GM18498 (cell line): ENCODE measurements around the gene IL23R.

Source experiments
- ATAC-seq: cut with Tn5 transposase; IDR thresholded peaks from one replicate; pipeline ENCODE4 v1.9.1; 2021; ENCODE audit warnings: mild to moderate bottlenecking, moderate library complexity; ENCODE audit not compliant: unreplicated experiment

Gene IL23R

DNA sequence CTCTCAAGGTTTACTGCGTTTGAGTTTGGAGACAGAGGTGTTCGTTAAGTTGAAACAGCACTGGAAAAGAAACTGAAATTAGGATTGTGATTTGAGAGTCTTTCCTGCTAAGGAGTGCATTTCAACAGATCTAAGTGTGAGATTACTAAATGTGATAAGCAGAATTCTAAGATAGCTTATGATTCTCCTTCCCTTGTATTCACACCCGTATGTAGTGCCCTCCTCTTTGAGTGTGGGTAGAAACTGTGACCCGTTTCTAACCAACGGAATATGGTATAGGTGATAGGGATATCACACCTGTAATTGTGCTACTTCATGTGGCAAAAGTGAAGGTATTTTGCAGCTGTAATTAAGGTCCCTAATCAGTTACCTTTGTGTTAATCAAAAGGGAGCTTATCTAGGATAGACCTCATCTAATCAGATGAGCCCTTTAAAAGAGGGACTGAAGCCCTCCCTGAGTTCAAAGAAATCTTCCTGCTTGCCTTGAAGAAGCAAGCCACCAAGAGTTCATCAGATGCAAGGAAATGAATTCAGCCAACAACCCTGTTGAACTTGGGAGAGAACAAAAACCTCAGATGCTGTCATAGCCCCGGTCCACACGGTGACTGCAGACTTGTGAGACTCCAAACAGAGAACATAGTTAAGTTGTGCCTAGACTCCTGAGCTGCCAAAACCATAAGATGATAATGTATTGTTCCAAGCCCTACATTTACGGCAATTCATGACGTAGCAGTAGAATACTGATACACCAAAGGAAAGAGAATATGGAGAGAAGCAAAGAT lies 128.8 kb downstream of the IL23R start:
- no peak for ATAC-seq

DNA sequence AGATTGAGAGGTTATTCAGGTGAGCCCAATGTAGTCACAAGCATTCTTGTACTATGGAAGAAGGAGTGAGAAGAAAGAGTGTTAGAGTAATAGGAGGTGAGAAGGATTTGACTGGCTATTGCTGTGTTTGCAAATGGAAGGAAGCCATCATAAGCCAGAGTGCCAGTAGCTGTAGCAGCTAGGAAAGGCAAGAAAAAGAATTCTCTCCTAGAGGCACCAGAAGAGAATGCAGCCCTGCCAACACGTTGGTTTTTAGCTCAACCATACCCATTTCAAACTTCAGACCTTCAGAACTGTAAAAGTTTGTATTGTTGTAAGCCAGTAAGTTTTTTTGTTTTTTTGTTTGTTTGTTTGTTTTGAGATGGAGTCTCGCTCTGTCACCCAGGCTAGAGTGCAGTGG lies 132.5 kb downstream of the IL23R start:
- ATAC-seq: no peak

DNA sequence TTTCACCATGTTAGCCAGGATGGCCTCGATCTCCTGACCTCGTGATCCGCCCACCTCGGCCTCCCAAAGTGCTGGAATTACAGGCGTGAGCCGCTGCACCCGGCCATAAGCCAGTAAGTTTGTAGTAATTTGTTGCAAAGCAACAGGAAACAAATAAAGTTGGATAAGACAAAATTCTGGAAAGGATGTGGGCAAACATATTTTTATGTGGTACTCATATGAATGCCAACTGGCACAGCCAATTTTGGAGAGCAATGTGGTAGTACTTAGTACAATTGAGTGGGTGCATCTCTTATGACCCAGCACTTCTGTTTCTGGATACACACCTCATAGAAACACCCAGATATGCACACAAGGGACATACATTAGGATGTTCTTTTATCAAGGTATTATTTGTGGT lies 133.0 kb downstream of the IL23R start:
- ATAC-seq: no peak

DNA sequence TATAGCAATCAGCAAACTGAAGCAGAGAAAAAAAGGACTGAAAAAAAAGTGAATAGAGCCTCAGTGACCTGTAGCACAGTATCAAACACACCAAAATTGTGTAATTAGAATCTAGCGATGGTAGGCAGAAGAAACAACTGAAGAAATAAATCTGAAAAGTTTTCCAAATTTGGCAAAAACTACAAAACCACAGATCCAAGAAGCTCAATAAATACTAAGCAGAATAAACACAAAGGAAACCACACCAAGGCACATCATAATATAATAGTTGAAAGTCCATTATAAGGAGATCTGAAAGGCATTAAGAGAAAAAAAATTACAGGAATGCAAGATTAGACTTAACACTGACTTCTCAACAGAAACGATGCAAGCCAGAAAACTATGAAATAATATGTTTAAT lies 134.3 kb downstream of the IL23R start:
- no peak for ATAC-seq

DNA sequence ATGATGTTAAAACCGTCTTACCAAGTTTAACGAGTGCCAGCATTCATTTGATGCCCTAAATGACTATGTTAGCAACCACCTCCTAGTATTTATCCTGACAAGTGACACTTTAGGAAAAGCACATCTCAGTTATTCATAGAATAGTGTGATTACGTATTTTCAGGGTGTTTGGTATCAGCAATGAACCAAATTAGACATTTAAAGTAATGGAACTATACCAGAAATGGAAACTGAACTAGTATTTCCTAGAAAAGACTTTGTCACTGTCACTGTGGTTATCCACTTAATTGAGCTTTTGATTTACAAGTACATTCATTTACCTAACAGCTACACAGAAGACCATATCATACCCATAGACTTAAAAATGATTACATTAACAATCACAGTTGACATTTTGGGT lies 137.8 kb downstream of the IL23R start:
- ATAC-seq: no peak

DNA sequence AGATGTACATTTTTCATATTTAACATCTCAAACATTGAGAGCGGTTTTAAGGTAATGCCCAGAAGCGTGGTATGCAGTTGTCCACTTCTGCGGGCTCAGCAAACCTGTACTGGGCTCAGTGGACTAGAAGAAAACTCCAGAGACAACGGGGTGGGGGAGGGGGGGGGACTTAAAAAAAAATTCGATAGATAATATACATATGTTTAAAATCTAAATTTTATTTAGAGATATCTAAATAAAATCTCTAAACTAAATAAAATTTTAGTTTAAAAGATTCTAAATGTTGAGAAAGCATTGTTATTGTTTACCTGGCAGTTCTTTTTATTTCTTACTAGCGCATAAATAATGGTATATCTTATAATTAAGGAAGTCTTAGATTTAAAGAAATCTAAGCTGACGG lies 140.3 kb downstream of the IL23R start:
- no peak for ATAC-seq

DNA sequence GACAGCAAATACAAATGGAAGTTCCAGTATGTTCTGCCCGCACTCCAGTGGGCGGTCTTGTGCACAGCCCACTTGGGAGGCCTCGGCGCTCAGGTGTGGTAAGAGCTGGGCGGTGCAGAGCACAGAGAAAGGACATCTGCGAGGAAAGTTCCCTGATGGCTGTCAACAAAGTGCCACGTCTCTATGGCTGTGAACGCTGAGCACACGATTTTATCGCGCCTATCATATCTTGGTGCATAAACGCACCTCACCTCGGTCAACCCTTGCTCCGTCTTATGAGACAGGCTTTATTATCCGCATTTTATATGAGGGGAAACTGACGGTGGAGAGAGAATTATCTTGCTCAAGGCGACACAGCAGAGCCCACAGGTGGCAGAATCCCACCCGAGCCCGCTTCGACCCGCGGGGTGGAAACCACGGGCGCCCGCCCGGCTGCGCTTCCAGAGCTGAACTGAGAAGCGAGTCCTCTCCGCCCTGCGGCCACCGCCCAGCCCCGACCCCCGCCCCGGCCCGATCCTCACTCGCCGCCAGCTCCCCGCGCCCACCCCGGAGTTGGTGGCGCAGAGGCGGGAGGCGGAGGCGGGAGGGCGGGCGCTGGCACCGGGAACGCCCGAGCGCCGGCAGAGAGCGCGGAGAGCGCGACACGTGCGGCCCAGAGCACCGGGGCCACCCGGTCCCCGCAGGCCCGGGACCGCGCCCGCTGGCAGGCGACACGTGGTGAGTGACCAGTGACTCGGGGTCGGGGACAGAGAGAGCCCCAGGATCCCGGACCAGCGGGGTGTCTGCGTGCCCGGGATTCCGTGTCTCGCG lies 141.2 kb downstream of the IL23R start, which contains the start of gene IL12RB2:
Gene IL12RB2, plus strand, starts transcription at position 623 of the 810 bp plus-strand sequence. CDS start 12,496 bp downstream, outside the sequence.
- peak; percentile 73 for ATAC-seq

DNA sequence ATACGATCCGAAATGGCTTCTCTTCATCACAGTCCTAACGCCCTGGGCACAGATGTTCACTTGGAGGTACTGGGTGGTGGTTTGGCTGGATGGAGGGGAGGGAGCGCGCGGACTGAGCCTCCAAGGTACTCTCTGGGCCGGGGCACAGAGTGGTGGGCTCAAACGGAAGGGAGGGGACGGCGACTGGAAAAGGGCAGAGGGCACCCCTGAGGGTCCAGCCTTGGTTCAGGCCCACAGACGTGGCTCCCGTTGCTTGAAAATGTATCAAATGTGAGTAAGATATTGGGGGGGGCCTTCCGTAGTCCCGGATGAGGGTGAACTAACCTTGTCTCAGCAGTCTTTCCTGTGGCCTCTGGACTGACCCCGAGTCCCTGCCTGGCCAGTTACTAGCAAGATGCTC lies 141.9 kb downstream of the IL23R start:
- peak; percentile 38 for ATAC-seq
